Neural crest cell (in vitro differentiated cells): Measurements from ENCODE around the gene ZNF200. TPM values are rescaled to one million over a fixed set of nuclear protein-coding genes. Genes with fewer than 3 reads are reported as not detected.
A peak's percentile ranks its signal among the peaks of the same experiment; 100 is the strongest.

ENCODE experiments used
- DNase-seq: peaks from one replicate; pipeline ENCODE4 v3.0.0; 2021; ENCODE audit warnings: low read depth, mixed read lengths, low spot score
- H3K27ac Mint-ChIP-seq: one replicate; pipeline ENCODE4 v1.8.0; 2021; ENCODE audit warnings: mild to moderate bottlenecking, mixed read lengths; ENCODE audit not compliant: unreplicated experiment
- H3K27me3 Mint-ChIP-seq: 2 replicates; pipeline ENCODE4 v1.8.0; 2021; ENCODE audit warnings: low read depth, mild to moderate bottlenecking, mixed read lengths
- H3K36me3 Mint-ChIP-seq: 2 replicates; pipeline ENCODE4 v1.8.0; 2021; ENCODE audit warnings: low read depth, mild to moderate bottlenecking, mixed read lengths
- H3K4me1 Mint-ChIP-seq: 2 replicates; pipeline ENCODE4 v1.8.0; 2021; ENCODE audit warnings: mixed read lengths
- H3K4me3 Mint-ChIP-seq: one replicate; pipeline ENCODE4 v1.8.0; 2021; ENCODE audit warnings: mild to moderate bottlenecking, mixed read lengths
- H3K9me3 Mint-ChIP-seq: 2 replicates; pipeline ENCODE4 v1.8.0; 2021; ENCODE audit warnings: mixed read lengths
- total RNA-seq: library from RNA; stranded (reverse); gene quantifications from 2 replicates; pipeline ENCODE4 v1.2.1, GENCODE V29; 2021
- TF ChIP-seq, protein P1 (sequence below): fragments of 200-600 bp; sonication (generic); conservative IDR thresholded peaks from 2 replicates; pipeline ENCODE4 v1.5.0; 2021; ENCODE audit warnings: antibody characterized with exemption, mild to moderate bottlenecking

ZNF200 gene
- total RNA-seq, 1 donor from 2014 or later = 14.1 TPM

DNA sequence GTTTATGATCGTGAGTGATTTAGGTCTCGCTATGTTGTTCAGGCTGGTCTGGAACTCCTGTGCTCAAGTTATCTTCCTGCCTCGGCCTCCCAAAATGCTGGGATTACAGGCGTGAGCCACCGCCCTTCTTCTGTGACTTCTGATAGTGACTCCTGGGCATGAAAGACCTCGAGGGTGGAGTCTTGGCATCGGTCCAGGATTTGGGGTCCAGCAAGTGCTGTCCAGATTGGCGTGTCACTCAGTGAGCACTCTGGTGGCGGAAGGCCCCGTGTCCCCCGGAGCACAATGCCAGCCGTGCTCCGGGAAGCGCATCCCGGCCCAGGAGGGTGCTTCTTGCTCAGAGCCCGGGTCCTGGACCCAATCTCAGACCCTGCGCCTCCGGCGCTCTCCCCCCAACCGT lies 40.2 kb downstream of the ZNF200 start:
- DNase-seq = no peak
- Mint-ChIP-seq H3K36me3 (no peaks in the 10 kb centered on the region), H3K4me3 (no peak overlapping the region), H3K27ac (no peak overlapping the region), H3K27me3 (peaks cover 88% of the 10 kb centered on the region), H3K4me1 (peaks cover 15% of the 10 kb centered on the region), H3K9me3 (no peaks in the 10 kb centered on the region)
- TF ChIP-seq, protein P1, sequence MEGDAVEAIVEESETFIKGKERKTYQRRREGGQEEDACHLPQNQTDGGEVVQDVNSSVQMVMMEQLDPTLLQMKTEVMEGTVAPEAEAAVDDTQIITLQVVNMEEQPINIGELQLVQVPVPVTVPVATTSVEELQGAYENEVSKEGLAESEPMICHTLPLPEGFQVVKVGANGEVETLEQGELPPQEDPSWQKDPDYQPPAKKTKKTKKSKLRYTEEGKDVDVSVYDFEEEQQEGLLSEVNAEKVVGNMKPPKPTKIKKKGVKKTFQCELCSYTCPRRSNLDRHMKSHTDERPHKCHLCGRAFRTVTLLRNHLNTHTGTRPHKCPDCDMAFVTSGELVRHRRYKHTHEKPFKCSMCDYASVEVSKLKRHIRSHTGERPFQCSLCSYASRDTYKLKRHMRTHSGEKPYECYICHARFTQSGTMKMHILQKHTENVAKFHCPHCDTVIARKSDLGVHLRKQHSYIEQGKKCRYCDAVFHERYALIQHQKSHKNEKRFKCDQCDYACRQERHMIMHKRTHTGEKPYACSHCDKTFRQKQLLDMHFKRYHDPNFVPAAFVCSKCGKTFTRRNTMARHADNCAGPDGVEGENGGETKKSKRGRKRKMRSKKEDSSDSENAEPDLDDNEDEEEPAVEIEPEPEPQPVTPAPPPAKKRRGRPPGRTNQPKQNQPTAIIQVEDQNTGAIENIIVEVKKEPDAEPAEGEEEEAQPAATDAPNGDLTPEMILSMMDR = no peak

DNA sequence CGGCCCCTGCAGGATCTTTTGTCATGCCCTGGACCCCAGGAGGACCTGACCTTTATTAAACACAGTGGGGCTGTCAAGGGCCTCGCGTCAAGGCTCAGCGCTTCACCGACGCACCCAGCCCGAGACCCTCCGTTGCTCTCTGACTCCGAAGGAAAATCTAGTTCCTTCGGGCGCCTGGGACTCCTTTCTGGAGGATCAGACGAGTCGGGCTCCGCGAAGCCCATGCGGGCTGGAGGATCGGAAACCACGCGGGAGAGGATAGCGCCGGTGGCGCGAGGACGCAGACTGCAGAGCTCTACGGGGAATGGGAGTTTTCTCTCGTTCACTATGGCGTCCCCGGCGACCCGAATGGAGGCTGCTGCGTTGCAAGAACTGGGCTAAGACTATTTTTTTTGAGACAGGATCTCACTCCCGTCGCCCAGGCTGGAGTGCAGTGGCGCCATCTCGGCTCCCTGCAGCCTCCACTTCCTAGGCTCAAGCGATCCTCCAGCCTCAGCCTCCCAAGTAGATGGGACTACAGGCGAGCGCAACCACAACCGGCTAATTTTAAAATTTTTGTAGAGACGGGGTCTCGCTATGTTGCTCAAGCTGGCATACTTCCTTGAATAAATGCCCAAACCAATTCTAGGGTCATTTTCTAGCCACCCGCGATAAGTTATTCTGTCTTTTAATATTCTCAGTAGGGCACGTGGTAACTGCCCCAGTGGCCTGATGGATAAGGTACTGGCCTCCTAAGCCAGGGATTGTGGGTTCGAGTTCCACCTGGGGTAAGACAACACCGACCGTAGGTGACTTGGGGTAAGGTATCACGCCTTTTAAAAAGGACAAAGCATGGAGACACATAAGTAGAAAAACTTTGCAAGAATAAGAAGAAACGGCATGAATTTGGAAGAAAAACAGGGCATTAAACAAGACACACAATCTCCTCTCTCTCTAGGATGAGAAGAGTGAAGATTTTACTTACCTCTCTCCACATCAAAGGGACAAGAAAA lies 41.4 kb downstream of the ZNF200 start:
- no peaks in the 10 kb centered on the region for H3K9me3 Mint-ChIP-seq
- peaks cover 90% of the 10 kb centered on the region for H3K27me3 Mint-ChIP-seq
- H3K4me1 Mint-ChIP-seq = peaks cover 22% of the 10 kb centered on the region
- no peak overlapping the region for H3K4me3 Mint-ChIP-seq
- no peak for DNase-seq
- TF ChIP-seq, protein P1 = no peak
- no peak overlapping the region for H3K27ac Mint-ChIP-seq
- H3K36me3 Mint-ChIP-seq = no peaks in the 10 kb centered on the region

DNA sequence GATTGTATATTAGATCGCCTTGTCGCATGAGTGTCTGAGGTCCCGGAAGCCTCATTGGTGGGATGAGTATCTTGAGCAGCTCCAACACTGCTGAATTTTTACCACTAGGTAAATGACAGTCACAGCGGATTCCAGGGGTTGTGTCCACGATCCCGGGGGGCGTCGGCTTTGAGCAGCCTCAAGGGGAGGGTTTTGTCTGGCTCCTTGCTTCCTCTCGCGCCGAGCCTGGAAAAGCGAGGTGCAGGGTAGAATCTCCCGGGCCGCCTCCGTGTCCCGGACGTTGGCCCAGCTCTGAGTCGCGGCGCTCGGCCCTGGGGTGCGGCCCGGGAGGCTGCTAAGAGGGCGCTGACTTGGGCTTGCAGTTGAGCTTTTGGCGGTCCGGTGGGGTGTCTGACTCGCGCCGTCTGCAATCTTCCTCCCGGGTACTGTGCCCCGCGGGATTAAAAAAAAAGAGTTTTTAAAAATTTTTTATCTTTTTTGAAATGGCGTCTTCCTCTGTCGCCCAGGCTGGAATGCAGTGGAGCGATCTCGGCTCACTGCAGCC lies 42.4 kb downstream of the ZNF200 start:
- no peak for DNase-seq
- no peaks in the 10 kb centered on the region for H3K9me3 Mint-ChIP-seq
- TF ChIP-seq, protein P1 = no peak
- peaks cover 30% of the 10 kb centered on the region for H3K4me1 Mint-ChIP-seq
- H3K4me3 Mint-ChIP-seq = no peak overlapping the region
- H3K27ac Mint-ChIP-seq = no peak overlapping the region
- H3K36me3 Mint-ChIP-seq = no peaks in the 10 kb centered on the region
- peaks cover 94% of the 10 kb centered on the region for H3K27me3 Mint-ChIP-seq

DNA sequence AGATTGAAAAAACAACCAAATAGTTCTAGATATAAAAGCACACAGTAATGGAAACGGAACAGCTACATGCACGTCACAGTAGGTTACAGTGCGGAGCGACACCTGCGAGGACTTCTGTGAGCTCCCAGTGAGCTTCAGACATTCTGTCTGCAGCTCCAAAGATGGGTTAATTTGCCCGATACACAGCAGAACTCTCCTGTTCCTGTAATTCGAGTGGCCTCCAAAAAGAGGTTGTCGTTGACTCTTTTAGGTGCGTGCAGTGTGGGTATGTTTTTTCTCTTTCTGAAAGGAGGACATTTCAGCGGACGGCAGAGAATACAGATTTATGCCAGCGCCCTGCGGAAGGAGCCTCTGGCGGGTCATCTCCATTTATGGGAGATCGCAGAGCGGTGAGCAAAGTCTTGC lies 44.0 kb downstream of the ZNF200 start:
- TF ChIP-seq, protein P1 = no peak

DNA sequence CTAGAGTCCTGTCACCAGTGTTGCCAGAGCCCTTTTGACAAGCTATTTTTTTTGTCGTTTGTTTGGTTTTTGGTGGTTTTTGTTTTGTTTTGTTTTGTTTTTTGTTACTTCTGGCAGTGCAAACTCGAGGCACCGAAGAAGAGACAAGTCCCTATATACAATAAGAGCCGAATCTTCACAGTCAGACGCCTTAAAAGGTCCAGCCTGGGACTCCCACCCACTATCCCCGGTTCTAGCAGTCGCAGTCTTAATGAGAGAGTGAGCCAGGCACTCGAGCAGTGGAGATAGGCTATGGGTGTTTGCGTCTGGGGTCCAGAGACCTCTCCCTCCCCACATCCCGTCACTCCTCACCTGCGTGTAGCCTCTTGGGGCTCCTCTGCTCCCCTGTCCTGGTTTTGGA lies 45.1 kb downstream of the ZNF200 start:
- DNase-seq = no peak
- Mint-ChIP-seq H3K27me3 (peaks cover 94% of the 10 kb centered on the region), H3K4me1 (peaks cover 31% of the 10 kb centered on the region)

More for the DNA sequence above, 44.0 kb downstream of the ZNF200 start:
- peaks cover 31% of the 10 kb centered on the region for H3K4me1 Mint-ChIP-seq
- no peak for DNase-seq
- H3K27ac Mint-ChIP-seq = no peak overlapping the region
- H3K9me3 Mint-ChIP-seq = no peaks in the 10 kb centered on the region
- H3K4me3 Mint-ChIP-seq = peak overlapping the region; percentile 98
- H3K27me3 Mint-ChIP-seq = peaks cover 98% of the 10 kb centered on the region
- H3K36me3 Mint-ChIP-seq = no peaks in the 10 kb centered on the region

More for the DNA sequence above, 45.1 kb downstream of the ZNF200 start:
- Mint-ChIP-seq H3K9me3 (no peaks in the 10 kb centered on the region), H3K36me3 (no peaks in the 10 kb centered on the region), H3K27ac (no peak overlapping the region), H3K4me3 (peak overlapping the region; percentile 98)
- TF ChIP-seq, protein P1 = no peak
